Stimulated activated CD8-positive, alpha-beta memory T cell treated with anti-CD3 and anti-CD28 coated beads, Interleukin-2, amount 100 ng/mL, for 48 hours (primary cell): ENCODE measurements around the gene PARN.

Source experiments
- DNase-seq, 2 donors: peaks; one replicate each; pipeline ENCODE4 v3.0.0-alpha.2; 2020; ENCODE audit warnings: low read depth in 2 of 2

PARN gene

GRCh38 chr16:14499110-14499509 lies 130.9 kb downstream of the PARN start:
- no peak for DNase-seq

GRCh38 chr16:14497245-14498082 lies 132.6 kb downstream of the PARN start:
- no peak for DNase-seq

- no peak for DNase-seq
Measured at GRCh38 chr16:14496786-14497185, 133.3 kb downstream of the PARN start.

- DNase-seq = no peak
Measured at GRCh38 chr16:14496047-14496770, 133.9 kb downstream of the PARN start.

- no peak for DNase-seq
Measured at GRCh38 chr16:14495213-14496046, 134.6 kb downstream of the PARN start.

- DNase-seq = no peak
Measured at GRCh38 chr16:14494396-14494966, 135.6 kb downstream of the PARN start.

GRCh38 chr16:14493791-14494190 lies 136.3 kb downstream of the PARN start:
- no peak for DNase-seq

- no peak for DNase-seq
Measured at GRCh38 chr16:14492614-14493013, 137.4 kb downstream of the PARN start.

GRCh38 chr16:14491861-14492529 lies 138.1 kb downstream of the PARN start:
- DNase-seq = no peak

GRCh38 chr16:14490235-14490634 lies 139.8 kb downstream of the PARN start:
- DNase-seq = no peak

GRCh38 chr16:14489460-14489859 lies 140.6 kb downstream of the PARN start:
- DNase-seq = no peak

GRCh38 chr16:14487579-14487978 lies 142.5 kb downstream of the PARN start:
- DNase-seq = no peak

GRCh38 chr16:14486520-14487303 lies 143.3 kb downstream of the PARN start:
- DNase-seq = no peak

- no peak for DNase-seq
Measured at GRCh38 chr16:14485811-14486519, 144.1 kb downstream of the PARN start.

GRCh38 chr16:14485121-14485551 lies 144.9 kb downstream of the PARN start:
- DNase-seq = no peak

- no peak for DNase-seq
Measured at GRCh38 chr16:14483819-14484385, 146.2 kb downstream of the PARN start.

- no peak for DNase-seq
Measured at GRCh38 chr16:14476183-14476582, 153.9 kb downstream of the PARN start.

GRCh38 chr16:14475370-14476139 lies 154.5 kb downstream of the PARN start:
- no peak for DNase-seq

GRCh38 chr16:14473488-14473887 lies 156.6 kb downstream of the PARN start:
- DNase-seq = no peak
